IMR-90 (cell line): ENCODE measurements around the gene ASS1. TPM values are rescaled to one million over a fixed set of nuclear protein-coding genes. Genes with fewer than 3 reads are reported as not detected.

Experiments used
- ATAC-seq: fragments of 200-7000 bp; cut with Tn5 transposase; 2 replicates; pipeline ENCODE4 v1.9.1; 2020; ENCODE audit warnings: low read depth, mild to moderate bottlenecking, moderate library complexity
- BruUV-seq: library from RNA; stranded (reverse); fragments of 400-500 nt; replicated peaks from 2 replicates; lab custom pipeline; 2021; lab: Mats Ljungman, UMichigan
- CTCF ChIA-PET: fragments of 300-600 bp; formaldehyde crosslinking; extraction: SDS; loops from one replicate; lab custom pipeline; 2021; ENCODE audit warnings: antibody characterized with exemption; lab: Yijun Ruan, JAX
- POLR2A ChIA-PET: fragments of 300-600 bp; sonication (Branson Sonifier 250); formaldehyde crosslinking; loops from one replicate; lab custom pipeline; 2022; ENCODE audit warnings: antibody characterized with exemption; ENCODE audit not compliant: unreplicated experiment; lab: Charles Lee
- DNase-seq: peaks from one replicate; pipeline ENCODE4 v3.0.0; 2013
- H2AFZ ChIP-seq: replicated peaks from 2 replicates; pipeline ENCODE3; 2013; ENCODE audit warnings: low read length, mild to moderate bottlenecking; ENCODE audit not compliant: poor library complexity
- H2AK5ac ChIP-seq: 2 replicates; pipeline ENCODE4 v1.6.1; 2013; ENCODE audit warnings: low read depth, low read length, inconsistent platforms
- H2AK9ac ChIP-seq: replicated peaks from 2 replicates; pipeline ENCODE3; 2013; ENCODE audit warnings: mild to moderate bottlenecking, low read depth, low read length, moderate library complexity; ENCODE audit not compliant: poor library complexity
- H2BK120ac ChIP-seq: 2 replicates; pipeline ENCODE4 v1.6.1; 2013; ENCODE audit warnings: low read depth, low read length, inconsistent platforms
- H2BK15ac ChIP-seq: 3 replicates; pipeline ENCODE4 v1.6.1; 2013; ENCODE audit warnings: low read depth, low read length, inconsistent platforms
- H2BK20ac ChIP-seq: 2 replicates; pipeline ENCODE4 v1.6.1; 2013; ENCODE audit warnings: low read depth, mild to moderate bottlenecking, inconsistent platforms, low read length, moderate library complexity
- H2BK5ac ChIP-seq: 2 replicates; pipeline ENCODE4 v1.6.1; 2013; ENCODE audit warnings: mild to moderate bottlenecking, low read depth, low read length, inconsistent platforms; ENCODE audit not compliant: poor library complexity, severe bottlenecking
- H3K14ac ChIP-seq: replicated peaks from 2 replicates; pipeline ENCODE4 v1.6.1; 2013; ENCODE audit warnings: low read depth, low read length, inconsistent platforms
- H3K18ac ChIP-seq: 2 replicates; pipeline ENCODE4 v1.6.1; 2013; ENCODE audit warnings: low read depth, low read length, control low read depth
- H3K23ac ChIP-seq: 2 replicates; pipeline ENCODE4 v1.6.1; 2013; ENCODE audit warnings: low read depth, low read length, inconsistent platforms
- H3K27ac ChIP-seq: 2 replicates; pipeline ENCODE4 v1.5.1; 2013; ENCODE audit warnings: mild to moderate bottlenecking, control low read depth, low read length; ENCODE audit not compliant: insufficient read depth
- H3K27me3 ChIP-seq: 2 replicates; pipeline ENCODE4 v1.6.1; 2013; ENCODE audit warnings: low read length; ENCODE audit not compliant: control insufficient read depth, insufficient read depth
- H3K36me3 ChIP-seq: 2 replicates; pipeline ENCODE4 v1.6.1; 2013; ENCODE audit warnings: low read length, mixed read lengths; ENCODE audit not compliant: control insufficient read depth, insufficient read depth
- H3K4ac ChIP-seq: 2 replicates; pipeline ENCODE4 v1.6.1; 2013; ENCODE audit warnings: low read depth, low read length, inconsistent platforms
- H3K4me1 ChIP-seq: 2 replicates; pipeline ENCODE4 v1.6.1; 2013; ENCODE audit warnings: low read length, mixed read lengths; ENCODE audit not compliant: control insufficient read depth, insufficient read depth
- H3K4me2 ChIP-seq: 2 replicates; pipeline ENCODE4 v1.6.1; 2013; ENCODE audit warnings: low read depth, mild to moderate bottlenecking, control low read depth, low read length, moderate library complexity
- H3K4me3 ChIP-seq: 2 replicates; pipeline ENCODE4 v1.5.1; 2013; ENCODE audit warnings: low read depth, mild to moderate bottlenecking, control low read depth, low read length, moderate library complexity; ENCODE audit not compliant: insufficient read depth
- H3K56ac ChIP-seq: 2 replicates; pipeline ENCODE4 v1.6.1; 2013; ENCODE audit warnings: low read length, inconsistent platforms; ENCODE audit not compliant: insufficient read depth; ENCODE audit errors: extremely low read depth
- H3K79me1 ChIP-seq, 2 experiments: 2 replicates each; pipeline ENCODE4 v1.6.1; 2013; ENCODE audit warnings: low read length in 2 of 2, inconsistent platforms in 1 of 2, low read depth in 1 of 2
- H3K9ac ChIP-seq: 2 replicates; pipeline ENCODE4 v1.6.1; 2013; ENCODE audit warnings: low read depth, low read length, control low read depth
- H3K9me1 ChIP-seq: 2 replicates; pipeline ENCODE4 v1.6.1; 2013; ENCODE audit warnings: low read length, inconsistent platforms; ENCODE audit not compliant: insufficient read depth
- H3K9me3 ChIP-seq: 2 replicates; pipeline ENCODE4 v1.6.1; 2013; ENCODE audit warnings: low read length; ENCODE audit not compliant: control insufficient read depth, insufficient read depth
- H4K20me1 ChIP-seq: 2 replicates; pipeline ENCODE4 v1.6.1; 2013; ENCODE audit warnings: low read length, inconsistent platforms; ENCODE audit not compliant: insufficient read depth
- H4K5ac ChIP-seq: 2 replicates; pipeline ENCODE4 v1.6.1; 2013; ENCODE audit warnings: mild to moderate bottlenecking, low read depth, low read length, control low read depth
- H4K8ac ChIP-seq, 2 experiments: 2 replicates each; pipeline ENCODE4 v1.6.1; 2013; ENCODE audit warnings: low read depth in 2 of 2, low read length in 2 of 2, control low read depth in 1 of 2, inconsistent platforms in 1 of 2
- H4K91ac ChIP-seq: 2 replicates; pipeline ENCODE4 v1.6.1; 2013; ENCODE audit warnings: low read depth, low read length, inconsistent platforms; ENCODE audit not compliant: insufficient read depth
- BHLHE40 ChIP-seq: fragments of 150-350 bp; IDR thresholded peaks from 2 replicates; pipeline ENCODE4 v1.6.1; 2016; ENCODE audit warnings: mild to moderate bottlenecking, low read depth, low read length
- CEBPB ChIP-seq: IDR thresholded peaks from 2 replicates; pipeline ENCODE4 v1.6.1; 2012; ENCODE audit warnings: low read depth, low read length, improper control_type of control experiment
- CTCF ChIP-seq: conservative IDR thresholded peaks from 2 replicates; pipeline ENCODE4 v1.5.1; 2012; ENCODE audit warnings: mild to moderate bottlenecking, low read depth, low read length, improper control_type of control experiment
- ELK1 ChIP-seq: fragments of 150-350 bp; IDR thresholded peaks from 2 replicates; pipeline ENCODE4 v1.6.1; 2016; ENCODE audit warnings: low read depth, mild to moderate bottlenecking, low read length, moderate library complexity, borderline replicate concordance
- FOS ChIP-seq: fragments of 150-350 bp; IDR thresholded peaks from 2 replicates; pipeline ENCODE4 v1.6.1; 2016; ENCODE audit warnings: low read depth, low read length
- MAZ ChIP-seq: IDR thresholded peaks from 2 replicates; pipeline ENCODE4 v1.6.1; 2012; ENCODE audit warnings: low read depth, mild to moderate bottlenecking, low read length, improper control_type of control experiment, moderate library complexity, borderline replicate concordance
- NFE2L2 ChIP-seq: fragments of 150-350 bp; IDR thresholded peaks from 2 replicates; pipeline ENCODE4 v1.6.1; 2016; ENCODE audit warnings: low read depth, mild to moderate bottlenecking, low read length
- RCOR1 ChIP-seq: IDR thresholded peaks from 2 replicates; pipeline ENCODE4 v1.6.1; 2012; ENCODE audit warnings: mild to moderate bottlenecking, low read length, improper control_type of control experiment; ENCODE audit not compliant: insufficient replicate concordance
- RFX5 ChIP-seq: IDR thresholded peaks from 2 replicates; pipeline ENCODE4 v1.8.0; 2012; ENCODE audit warnings: low read depth, mild to moderate bottlenecking, low read length, moderate library complexity
- USF2 ChIP-seq: fragments of 150-350 bp; IDR thresholded peaks from 2 replicates; pipeline ENCODE4 v1.6.1; 2017; ENCODE audit warnings: mild to moderate bottlenecking, antibody characterized with exemption, low read length, low read depth
- WGBS, 2 experiments: methylation state at CpG; one replicate each; pipeline versions ENCODE4 v1.1.5 to v1.1.7; 2013; ENCODE audit warnings: missing lambda C conversion rate in 2 of 2; ENCODE audit not compliant: insufficient read length in 1 of 2; ENCODE audit errors: extremely low coverage in 2 of 2; 5-methylcytosine and 5-hydroxymethylcytosine counted together
- dilution Hi-C: fragments of 300-500 bp; cut with HindIII; formaldehyde crosslinking; loops from one replicate; pipeline ENCODE4 v1.14.3; 2018; ENCODE audit warnings: low sequenced_read_pairs; ENCODE audit not compliant: unreplicated experiment
- in situ Hi-C: fragments of 300-500 bp; cut with MboI; formaldehyde crosslinking; loops from 3 replicates; pipeline ENCODE4 v1.14.3; 2019; ENCODE audit warnings: low sequenced_read_pairs, inconsistent platforms, mixed read lengths
- intact Hi-C: fragments of 100-400 bp; cut with micrococcal nuclease; formaldehyde crosslinking; loops from 2 replicates; pipeline ENCODE4 v1.10.0; 2022
- polyA plus RNA-seq, 3 experiments: library from polyadenylated mRNA; depleted of rRNA; stranded (reverse); fragments of >200 nt; gene quantifications; 2 replicates each; pipeline ENCODE4 v1.2.3, GENCODE V29; 2012; ENCODE audit warnings: low replicate concordance in 1 of 3
- total RNA-seq: library from RNA; depleted of rRNA; stranded (reverse); fragments of >200 nt; gene quantifications from 2 replicates; pipeline ENCODE4 v1.2.3, GENCODE V29; 2012

ASS1 gene
- total and polyA plus RNA-seq, 2 of the 4 experiments (the other 2 are of a cell fraction) = 39.6 to 41.9 TPM

- Histone ChIP-seq H2AK9ac (no peak overlapping the region), H2BK5ac (no peak overlapping the region), H3K56ac (no peak overlapping the region), H2BK20ac (no peak overlapping the region), H3K4me1 (no peaks in the 10 kb centered on the region), H3K9me1 (no peaks in the 10 kb centered on the region), H4K91ac (no peak overlapping the region), H3K9me3 (no peaks in the 10 kb centered on the region), H3K27me3 (peaks cover 71% of the 10 kb centered on the region), H3K23ac (no peak overlapping the region), H3K4me3 (no peak overlapping the region), H3K18ac (no peak overlapping the region), H2AK5ac (no peak overlapping the region), H2BK15ac (no peak overlapping the region), H3K79me1 (no peaks in the 10 kb centered on the region), H3K4ac (no peak overlapping the region), H3K9ac (no peak overlapping the region), H3K27ac (no peak overlapping the region), H2BK120ac (no peak overlapping the region), H4K5ac (no peak overlapping the region), H3K14ac (no peak overlapping the region), H4K8ac (no peak overlapping the region), H4K20me1 (no peaks in the 10 kb centered on the region), H2AFZ (no peak overlapping the region), H3K36me3 (no peaks in the 10 kb centered on the region), H3K4me2 (no peak overlapping the region)
- ATAC-seq (no peak), DNase-seq (no peak)
- in situ Hi-C loops = no loop called here
- TF ChIP-seq BHLHE40 (no peak), FOS (no peak), RFX5 (no peak), MAZ (no peak), ELK1 (no peak), USF2 (no peak), CTCF (no peak), NFE2L2 (no peak), CEBPB (no peak), RCOR1 (no peak)
- ChIA-PET CTCF (no interaction called here), POLR2A (no interaction called here)
- no CpG with 5 or more reads among the region's 8 CpGs for WGBS, 2 experiments
- intact Hi-C loops = no loop called here
- dilution Hi-C loops = no loop called here
- BruUV-seq = no TSS peak
Measured at GRCh38 chr9:130528674-130529073, 83.9 kb downstream of the ASS1 start.
